Spleen (tissue), 7 donors: Measurements from ENCODE around the gene PIM2.

Source experiments
- POLR2A ChIP-seq, 3 donors: fragments of 450-650 bp; IDR thresholded peaks; one replicate each; pipeline ENCODE4 v1.5.1; 2017; ENCODE audit warnings: antibody characterized with exemption in 3 of 3, mild to moderate bottlenecking in 1 of 3
- POLR2AphosphoS5 ChIP-seq, 3 donors: sonication (generic); formaldehyde crosslinking; IDR thresholded peaks; one replicate each; pipeline ENCODE4 v1.5.1; 2017; ENCODE audit warnings: antibody characterized with exemption in 3 of 3
- TF ChIP-seq, protein P1 (sequence below), 11 experiments: fragments of 200-600 bp in 7 of 11; fragments of 450-650 bp in 4 of 11; sonication (generic) in 4 of 11; IDR thresholded peaks in 8 of 11; conservative IDR thresholded peaks in 3 of 11; 1 replicate in 7 of 11; 2 replicates in 4 of 11; pipeline versions ENCODE4 v1.4.0 to v1.8.0; 2016 to 2021; ENCODE audit warnings: antibody characterized with exemption in 11 of 11, inconsistent platforms in 4 of 11, mild to moderate bottlenecking in 1 of 11
- donor health status: DM: no; HTN: no; CAD: no; lungs with moderate emphysema.
- donor health status: DM: no; HTN: no; CAD: no.
- donor health status: DM: no; HTN: no; CAD: no.

DNA sequence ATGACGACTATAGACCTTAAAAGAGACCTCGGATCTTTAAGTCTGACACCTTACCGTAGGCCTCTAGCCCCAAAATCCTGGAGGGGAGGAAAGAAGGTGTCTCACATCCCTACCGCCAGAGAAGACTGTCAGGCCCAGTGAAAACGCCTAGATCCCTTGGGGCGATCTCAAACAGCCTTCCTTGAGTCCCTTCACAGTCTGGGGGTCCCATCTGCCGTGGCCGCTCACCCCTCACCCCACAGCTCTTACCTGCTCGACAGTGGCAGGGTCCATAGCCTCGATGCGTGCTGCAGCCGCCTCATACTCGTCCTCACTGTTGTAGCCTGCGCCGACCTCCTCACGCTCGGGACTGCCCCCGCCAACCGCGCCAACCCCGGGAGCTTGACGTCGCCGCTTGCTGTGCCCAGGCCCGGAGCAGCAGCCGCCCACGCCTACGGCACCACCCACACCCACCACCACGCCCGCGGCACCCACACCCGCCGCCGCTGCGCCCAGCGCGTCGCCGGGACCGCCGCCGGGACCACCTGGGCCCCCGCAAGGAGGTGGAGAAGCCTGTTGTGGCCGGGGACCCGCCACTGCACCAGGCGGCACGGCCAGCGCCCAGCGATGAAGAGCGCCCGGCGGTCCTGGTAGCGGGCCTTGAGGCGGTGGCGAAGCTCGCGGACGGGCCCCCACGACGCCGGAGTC, 38.0 kb upstream of the PIM2 start:
- TF ChIP-seq, protein P1, sequence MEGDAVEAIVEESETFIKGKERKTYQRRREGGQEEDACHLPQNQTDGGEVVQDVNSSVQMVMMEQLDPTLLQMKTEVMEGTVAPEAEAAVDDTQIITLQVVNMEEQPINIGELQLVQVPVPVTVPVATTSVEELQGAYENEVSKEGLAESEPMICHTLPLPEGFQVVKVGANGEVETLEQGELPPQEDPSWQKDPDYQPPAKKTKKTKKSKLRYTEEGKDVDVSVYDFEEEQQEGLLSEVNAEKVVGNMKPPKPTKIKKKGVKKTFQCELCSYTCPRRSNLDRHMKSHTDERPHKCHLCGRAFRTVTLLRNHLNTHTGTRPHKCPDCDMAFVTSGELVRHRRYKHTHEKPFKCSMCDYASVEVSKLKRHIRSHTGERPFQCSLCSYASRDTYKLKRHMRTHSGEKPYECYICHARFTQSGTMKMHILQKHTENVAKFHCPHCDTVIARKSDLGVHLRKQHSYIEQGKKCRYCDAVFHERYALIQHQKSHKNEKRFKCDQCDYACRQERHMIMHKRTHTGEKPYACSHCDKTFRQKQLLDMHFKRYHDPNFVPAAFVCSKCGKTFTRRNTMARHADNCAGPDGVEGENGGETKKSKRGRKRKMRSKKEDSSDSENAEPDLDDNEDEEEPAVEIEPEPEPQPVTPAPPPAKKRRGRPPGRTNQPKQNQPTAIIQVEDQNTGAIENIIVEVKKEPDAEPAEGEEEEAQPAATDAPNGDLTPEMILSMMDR (IDR thresholded peaks at IDR 0.05 in 8 of 11, conservative IDR thresholded peaks at IDR 0.05 in 3 of 11): no peak
- peak in 1 of 3 donors; percentile 7 for TF ChIP-seq POLR2AphosphoS5 (IDR thresholded peaks at IDR 0.05)
- no peak for TF ChIP-seq POLR2A (IDR thresholded peaks at IDR 0.05)
